Hepatocyte (in vitro differentiated cells): ENCODE results near the gene NRXN2.

Experiments used
- CTCF ChIP-seq: fragments of 200-600 bp; sonication (generic); IDR thresholded peaks from 2 replicates; pipeline ENCODE4 v1.5.1; 2016; ENCODE audit warnings: antibody characterized with exemption, mild to moderate bottlenecking; ENCODE audit not compliant: poor library complexity
- EZH2phosphoT487 ChIP-seq: fragments of 200-600 bp; sonication (generic); IDR thresholded peaks from one replicate; pipeline ENCODE4 v1.6.1; 2018; ENCODE audit warnings: antibody characterized with exemption, mild to moderate bottlenecking, low read depth, moderate library complexity; ENCODE audit not compliant: unreplicated experiment, severe bottlenecking

GRCh38 chr11:64620381-64620971 is 102.5 kb downstream of the NRXN2 start:
- no peak for TF ChIP-seq EZH2phosphoT487
- TF ChIP-seq CTCF, result no peak
